ENCODE results near the gene GGT1.
"Not testable (repeated sequence)": the region's sequence is repeated elsewhere in the genome, so short reads cannot be mapped to it uniquely, and the experiment has no call there.

Gene GGT1

DNA sequence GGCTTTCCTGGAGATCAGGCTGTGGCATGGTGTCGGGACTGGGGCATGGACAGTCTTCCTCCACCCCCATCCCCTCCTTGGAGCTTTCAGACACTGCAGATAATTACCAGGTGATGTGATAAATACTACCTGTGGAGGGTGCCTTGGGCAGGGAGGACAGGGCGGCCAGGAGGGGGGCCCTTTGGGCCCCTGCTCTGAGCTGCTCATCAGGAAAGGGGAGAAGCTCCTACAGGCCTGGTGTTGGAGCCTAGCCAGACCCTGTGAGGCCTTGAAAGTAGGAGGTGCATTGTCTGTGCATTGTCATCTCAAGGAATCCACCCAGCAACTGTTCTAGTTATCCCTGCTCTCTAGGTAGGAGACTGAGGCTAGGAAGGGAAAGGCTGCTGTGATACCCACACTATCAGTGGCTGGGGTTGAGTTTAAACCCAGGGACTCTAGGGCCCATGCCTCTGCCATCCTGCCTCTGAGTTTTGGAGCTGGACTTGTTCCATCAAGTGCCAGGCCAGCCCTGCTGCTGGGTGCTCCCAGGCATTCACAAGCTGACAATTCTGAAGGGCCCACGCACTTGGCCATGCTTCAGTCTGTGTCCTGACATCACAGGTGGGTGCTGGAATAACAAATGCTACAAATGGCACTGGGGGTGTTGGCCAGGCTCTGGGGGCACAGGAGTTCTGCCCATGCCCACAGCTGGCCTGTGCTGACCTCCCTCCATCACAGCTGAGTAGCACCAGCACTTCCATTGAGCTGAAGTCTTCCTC lies 2.9 kb upstream of the GGT1 start:
- not testable (repeated sequence) for FAIRE-seq

DNA sequence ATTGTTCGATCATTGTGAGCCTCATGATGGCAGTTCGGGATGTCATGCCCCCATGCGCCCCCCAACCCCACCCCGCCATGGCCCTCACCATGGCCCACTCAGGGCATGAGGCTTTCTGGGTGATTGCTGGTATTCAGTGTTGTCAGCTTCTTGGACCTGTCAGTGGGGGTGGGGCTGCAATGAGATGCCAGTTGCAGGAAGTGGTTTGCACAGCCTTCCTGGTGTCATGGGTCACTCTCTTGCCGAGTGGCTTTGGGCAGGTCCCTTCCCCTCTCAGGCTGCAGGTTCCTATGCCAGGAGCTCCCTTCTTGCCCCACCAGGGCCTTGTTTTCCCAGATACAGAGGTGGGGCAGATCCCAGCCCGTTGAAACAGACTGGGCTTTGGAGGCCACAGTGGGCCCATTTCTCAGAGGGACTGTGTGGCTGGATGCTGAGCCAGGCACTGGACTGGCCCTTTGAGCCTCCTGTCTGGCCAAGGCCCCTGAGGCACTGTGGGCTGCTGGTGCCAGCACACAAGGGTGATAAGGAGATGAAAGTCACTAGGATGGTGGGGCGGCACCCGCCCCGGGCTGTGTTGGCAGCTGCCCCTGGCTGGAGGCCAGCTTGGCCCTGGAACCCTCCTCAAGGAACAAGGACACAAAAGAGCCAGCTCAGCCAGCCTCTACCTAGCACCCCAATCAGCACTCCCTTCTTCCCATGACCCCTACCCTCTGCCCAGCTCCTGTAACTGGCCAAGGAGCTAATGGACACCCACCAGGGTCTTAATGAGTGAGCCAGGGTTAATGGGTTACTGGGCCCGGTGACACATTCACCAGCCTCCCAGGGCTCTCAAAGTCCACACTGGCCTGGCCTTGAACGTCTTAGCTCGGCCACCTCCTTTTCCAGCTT lies 1.5 kb upstream of the GGT1 start:
- FAIRE-seq = no peak

DNA sequence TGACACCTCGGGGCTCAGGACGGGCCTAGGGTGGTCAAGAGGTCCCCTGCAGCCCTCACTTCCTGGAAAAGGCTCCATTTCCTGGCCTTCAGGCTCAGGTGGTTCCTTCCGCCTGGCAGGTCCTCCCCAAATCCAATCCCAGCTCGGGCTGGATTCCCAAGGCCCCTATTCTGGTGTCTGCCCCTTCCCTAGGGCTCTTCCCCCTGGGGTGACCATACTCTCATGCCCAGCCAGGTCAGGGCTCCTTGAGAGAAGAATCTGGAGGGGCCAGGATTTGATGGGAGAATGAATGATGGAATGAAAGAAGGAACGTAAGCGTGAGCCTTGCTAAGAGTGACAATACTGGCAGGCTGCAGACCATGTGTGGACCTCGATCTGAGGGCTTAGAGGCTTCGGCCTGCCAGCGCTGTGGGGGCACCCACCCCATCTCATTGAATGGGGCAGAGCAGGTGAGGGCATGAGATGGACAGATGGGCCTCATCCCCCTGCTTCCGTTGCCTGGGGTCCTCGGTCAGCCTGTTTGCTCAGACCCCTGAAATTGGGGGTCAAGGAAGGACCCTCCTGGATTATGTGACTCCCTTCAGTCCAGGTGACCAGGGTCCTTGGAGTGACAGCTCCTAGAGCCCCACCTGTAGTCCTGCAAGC lies 766 bp upstream of the GGT1 start:
- not testable (repeated sequence) for FAIRE-seq

GRCh38 chr22:24603770-24604629 lies 1.0 kb downstream of the GGT1 start:
- not testable (repeated sequence) for FAIRE-seq

DNA sequence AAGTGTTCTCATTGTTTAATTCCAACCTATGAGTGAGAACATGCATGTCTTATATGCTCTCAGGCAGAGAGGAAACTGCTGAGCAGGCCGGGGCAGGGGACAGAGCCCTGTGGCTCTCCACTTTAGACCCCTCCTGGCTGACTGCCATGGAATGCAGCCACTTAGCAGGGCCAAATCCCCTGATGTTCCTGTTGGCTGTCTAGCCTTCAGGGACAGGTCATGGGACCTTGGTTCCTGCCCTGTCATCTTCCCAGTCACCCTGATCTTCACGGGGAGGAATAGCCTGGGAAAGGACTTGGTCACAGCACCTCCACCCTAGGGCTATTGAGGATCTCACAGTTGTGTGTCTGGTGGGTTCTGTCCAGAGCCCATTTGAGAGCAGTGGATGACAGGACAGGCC lies 3.3 kb downstream of the GGT1 start:
- not testable (repeated sequence) for FAIRE-seq

- not testable (repeated sequence) for FAIRE-seq
These were observed 4.5 kb downstream of the GGT1 start for GRCh38 chr22:24607429-24607983.

- FAIRE-seq = not testable (repeated sequence)
These were observed 5.3 kb downstream of the GGT1 start for GRCh38 chr22:24608327-24608726.

DNA sequence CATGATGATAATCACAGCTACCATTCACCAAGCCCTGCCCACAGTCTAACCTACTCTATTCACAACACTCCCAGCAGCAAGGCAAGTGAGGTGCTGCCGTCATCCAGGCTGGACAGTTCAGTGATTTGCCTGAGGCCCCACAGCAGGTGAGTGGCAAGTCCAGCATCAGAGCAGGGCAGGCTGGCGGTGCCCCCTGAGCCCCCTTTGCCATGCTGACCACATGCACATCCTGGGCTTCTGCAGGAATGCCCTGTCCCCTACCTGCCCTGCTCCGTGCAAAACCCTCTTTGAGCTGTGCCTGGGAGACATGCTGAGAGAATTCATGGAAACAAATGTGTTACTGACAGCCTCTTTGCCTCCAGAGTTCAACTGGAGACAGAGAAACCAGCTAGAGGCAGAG lies 6.9 kb downstream of the GGT1 start:
- not testable (repeated sequence) for FAIRE-seq

- not testable (repeated sequence) for FAIRE-seq
These were observed 11.8 kb downstream of the GGT1 start for GRCh38 chr22:24614794-24615193.

- FAIRE-seq = not testable (repeated sequence)
These were observed 18.3 kb downstream of the GGT1 start for GRCh38 chr22:24621244-24621643.

- not testable (repeated sequence) for FAIRE-seq
These were observed 19.6 kb downstream of the GGT1 start for GRCh38 chr22:24622596-24622995.

DNA sequence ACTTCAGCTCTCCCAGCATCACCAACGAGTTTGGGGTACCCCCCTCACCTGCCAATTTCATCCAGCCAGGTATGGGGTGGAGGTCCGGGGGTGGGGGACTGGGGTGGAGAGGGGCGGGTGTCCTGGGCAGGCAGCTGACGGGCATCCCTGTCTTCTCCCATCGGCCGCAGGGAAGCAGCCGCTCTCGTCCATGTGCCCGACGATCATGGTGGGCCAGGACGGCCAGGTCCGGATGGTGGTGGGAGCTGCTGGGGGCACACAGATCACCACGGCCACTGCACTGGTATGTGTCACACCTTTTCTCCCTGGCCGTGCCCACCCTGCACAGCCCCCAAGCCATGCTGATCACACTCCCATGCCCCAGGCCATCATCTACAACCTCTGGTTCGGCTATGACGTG lies 24.9 kb downstream of the GGT1 start:
- not testable (repeated sequence) for FAIRE-seq

GRCh38 chr22:24629069-24629468 lies 26.1 kb downstream of the GGT1 start:
- not testable (repeated sequence) for FAIRE-seq

DNA sequence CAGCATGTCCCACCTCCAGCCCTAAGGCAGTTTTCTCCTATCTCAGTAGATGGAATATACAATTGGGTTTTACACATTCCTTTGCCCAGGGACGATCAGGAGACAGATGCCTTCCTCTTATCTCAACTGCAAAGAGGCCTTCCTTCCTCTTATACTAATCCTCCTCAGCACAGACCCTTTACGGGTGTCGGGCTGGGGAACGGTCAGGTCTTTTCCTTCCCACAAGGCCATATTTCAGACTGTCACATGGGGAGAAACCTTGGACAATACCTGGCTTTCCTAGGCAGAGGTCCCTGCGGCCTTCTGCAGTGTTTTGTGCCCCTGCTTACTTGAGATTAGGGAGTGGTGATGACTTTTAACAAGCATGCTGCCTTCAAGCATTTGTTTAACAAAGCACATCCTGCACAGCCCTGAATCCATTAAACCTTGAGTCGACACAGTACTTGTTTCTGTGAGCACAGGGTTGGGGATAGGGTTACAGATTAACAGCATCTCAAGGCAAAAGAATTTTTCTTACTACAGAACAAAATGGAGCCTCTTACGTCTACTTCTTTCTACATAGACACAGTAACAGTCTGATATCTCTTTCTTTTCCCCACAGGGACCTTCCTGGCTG lies 27.9 kb downstream of the GGT1 start:
- not testable (repeated sequence) for FAIRE-seq

DNA sequence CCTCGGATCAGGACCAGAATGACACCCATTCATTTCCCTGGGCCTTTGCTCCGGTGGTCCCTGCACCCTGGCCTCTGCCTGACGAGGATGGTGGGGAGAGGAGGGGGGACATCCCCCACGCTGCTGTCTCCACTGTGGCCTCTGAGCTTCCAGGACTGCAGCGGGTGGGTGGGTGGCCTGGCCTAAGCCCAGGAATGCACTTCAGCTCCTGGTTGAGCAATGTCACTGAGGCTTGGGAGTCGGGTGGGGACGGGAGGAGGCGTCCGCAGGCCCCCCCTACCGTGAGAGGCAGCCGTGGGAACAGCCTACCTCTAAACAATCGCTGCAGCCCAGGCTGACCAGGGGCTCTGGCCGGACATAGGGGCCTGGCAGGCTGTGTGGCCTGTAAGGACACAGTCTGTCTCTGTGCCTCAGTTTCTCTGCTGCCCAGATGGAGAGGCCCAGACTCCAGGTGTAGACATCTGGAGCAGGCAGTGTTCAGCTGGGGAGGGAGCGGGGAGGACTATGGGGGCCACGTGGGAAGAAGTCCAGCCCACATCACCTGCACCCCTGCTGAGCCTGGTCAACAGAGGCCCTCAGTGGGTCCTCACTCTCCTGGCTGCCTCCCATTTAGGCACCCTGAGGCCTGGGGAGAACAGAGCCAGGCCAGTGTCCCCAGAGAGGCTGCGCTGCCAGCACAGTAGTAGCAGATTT lies 28.6 kb downstream of the GGT1 start:
- FAIRE-seq = not testable (repeated sequence)

DNA sequence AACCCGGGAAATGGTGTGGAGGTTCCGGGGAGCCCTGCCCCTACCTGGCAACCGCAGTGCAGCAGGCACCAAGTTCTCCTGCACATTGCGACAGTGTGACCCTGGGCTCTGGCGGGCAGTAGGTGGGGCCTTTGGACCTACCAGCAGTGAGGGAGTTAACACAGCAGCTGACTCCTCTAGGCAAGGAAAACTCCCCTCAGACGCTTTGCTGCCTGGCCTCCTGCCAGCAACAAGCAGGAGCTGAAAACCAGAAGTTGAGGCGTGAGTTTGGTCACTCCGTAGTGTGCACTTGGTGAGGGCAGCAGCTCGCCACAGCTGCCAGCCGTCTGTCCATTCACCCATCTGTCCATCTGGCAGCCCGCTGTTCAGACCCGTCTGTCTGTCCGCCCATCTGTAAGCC lies 29.6 kb downstream of the GGT1 start:
- not testable (repeated sequence) for FAIRE-seq

DNA sequence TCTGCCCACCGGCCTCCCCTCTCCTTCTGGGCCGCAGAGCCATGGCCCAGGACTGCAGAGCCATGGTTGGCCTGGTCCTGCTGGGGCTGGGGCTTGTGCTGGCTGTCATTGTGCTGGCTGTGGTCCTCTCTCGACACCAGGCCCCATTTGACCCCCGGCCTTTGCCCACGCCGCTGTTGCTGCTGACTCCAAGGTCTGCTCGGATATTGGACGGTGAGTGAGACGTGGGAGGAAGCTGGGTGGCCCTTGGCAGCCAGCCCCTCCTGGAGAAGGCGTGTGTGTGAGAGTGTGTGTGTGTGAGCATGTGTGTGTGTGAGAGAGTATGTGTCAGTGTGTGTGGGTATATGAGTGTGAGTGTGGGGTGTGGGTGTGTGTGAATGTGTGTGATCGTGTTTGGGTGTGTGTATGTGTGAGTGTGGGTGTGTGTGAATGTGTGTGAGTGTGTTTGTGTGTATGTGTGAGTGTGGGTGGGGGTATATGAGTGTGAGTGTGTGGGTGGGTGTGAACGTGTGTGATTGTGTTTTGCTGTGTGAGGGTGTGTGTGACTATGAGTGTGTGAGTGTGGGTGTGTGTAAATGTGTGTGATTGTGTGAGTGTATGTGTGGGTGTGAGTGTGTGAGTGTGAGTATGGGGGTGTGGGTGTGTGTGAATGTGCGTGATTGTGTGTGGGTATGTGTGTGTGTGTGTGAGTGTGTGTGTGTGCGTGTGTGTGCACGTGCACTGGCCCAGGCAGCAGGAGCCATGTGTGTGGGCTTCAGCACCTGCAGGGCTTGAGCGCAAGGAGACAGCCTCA lies 30.4 kb downstream of the GGT1 start:
- FAIRE-seq = not testable (repeated sequence)

- not testable (repeated sequence) for FAIRE-seq
These were observed 31.9 kb downstream of the GGT1 start for GRCh38 chr22:24634776-24635389.

- not testable (repeated sequence) for FAIRE-seq
These were observed 33.5 kb downstream of the GGT1 start for GRCh38 chr22:24636513-24636912.

Measured in islet of Langerhans (tissue), 1 donor.